Measurements from ENCODE around the gene EXD3. TPM values are rescaled to one million over a fixed set of nuclear protein-coding genes. Genes with fewer than 3 reads are reported as not detected.
"Not testable (repeated sequence)": the region's sequence is repeated elsewhere in the genome, so short reads cannot be mapped to it uniquely, and the experiment has no call there.

Gene EXD3
- total and polyA plus RNA-seq, 5 donors: 7.9 to 14.6 (median 12.6) TPM

DNA sequence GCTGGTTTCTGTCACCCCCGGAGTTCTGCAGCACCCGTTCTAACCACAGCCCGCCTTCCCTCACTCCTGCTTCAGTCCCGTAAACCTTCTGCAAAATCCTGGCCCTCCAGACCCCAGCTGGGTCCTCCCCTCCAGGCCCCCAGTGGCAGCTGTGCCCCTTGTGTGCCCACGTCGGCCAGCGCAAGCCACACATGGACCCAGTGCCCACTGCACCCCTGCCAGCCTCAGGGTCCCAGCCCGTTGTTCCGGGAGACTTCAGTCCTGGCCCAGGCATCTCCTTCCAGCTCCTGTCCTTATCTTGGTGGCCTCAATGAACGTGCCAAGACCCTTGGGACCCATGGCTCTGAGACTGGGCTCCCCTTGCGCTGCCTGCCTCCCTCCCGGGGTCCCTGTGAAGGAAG lies 43.2 kb downstream of the EXD3 start:
- Histone ChIP-seq H3K4me3 (ENCODE audit: low read length) (no peak overlapping the region), H3K9me3 (ENCODE audit: control insufficient read depth, low read length) (no peaks in the 10 kb centered on the region), H3K4me1 (ENCODE audit: control insufficient read depth, insufficient read depth, low read length) (no peaks in the 10 kb centered on the region), H3K27me3 (ENCODE audit: control insufficient read depth, insufficient read depth) (no peaks in the 10 kb centered on the region), H3K27ac (ENCODE audit: low read length) (no peak overlapping the region)
- ATAC-seq: no peak
- DNase-seq: no peak
- intact Hi-C loops (cut with DNase I): loop anchor here in 1 of 4 donors (10.0 kb wide), 1 partner anchor 55 kb away; no protein-coding TSS in a partner anchor
- 95% methylated on average over 12 of the region's 12 CpGs for WGBS

DNA sequence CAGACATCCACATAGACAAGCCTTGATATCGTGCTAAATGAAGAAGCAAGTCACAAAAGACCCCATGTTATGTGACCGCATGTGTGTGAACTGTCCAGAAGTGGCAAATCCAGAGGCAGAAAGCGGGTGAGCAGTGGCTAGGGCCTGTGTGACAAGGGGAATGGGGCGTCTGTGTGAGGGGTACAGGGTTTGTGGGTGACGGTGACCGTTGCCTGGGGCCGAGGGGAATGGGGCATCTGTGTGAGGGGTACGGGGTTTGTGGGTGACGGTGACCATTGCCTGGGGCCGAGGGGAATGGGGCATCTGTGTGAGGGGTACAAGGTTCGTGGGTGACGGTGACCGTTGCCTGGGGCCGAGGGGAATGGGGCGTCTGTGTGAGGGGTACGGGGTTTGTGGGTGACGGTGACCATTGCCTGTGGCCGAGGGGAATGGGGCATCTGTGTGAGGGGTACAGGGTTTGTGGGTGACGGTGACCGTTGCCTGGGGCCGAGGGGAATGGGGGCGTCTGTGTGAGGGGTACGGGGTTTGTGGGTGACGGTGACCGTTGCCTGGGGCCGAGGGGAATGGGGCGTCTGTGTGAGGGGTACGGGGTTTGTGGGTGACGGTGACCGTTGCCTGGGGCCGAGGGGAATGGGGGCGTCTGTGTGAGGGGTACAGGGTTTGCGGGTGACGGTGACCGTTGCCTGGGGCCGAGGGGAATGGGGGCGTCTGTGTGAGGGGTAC lies 44.1 kb downstream of the EXD3 start:
- not testable (repeated sequence) for H3K4me1 ChIP-seq (ENCODE audit: control insufficient read depth, insufficient read depth, low read length); H3K27me3 ChIP-seq (ENCODE audit: control insufficient read depth, insufficient read depth); ATAC-seq; H3K27ac ChIP-seq (ENCODE audit: low read length); H3K9me3 ChIP-seq (ENCODE audit: control insufficient read depth, low read length); H3K4me3 ChIP-seq (ENCODE audit: low read length)
- WGBS: 90% methylated on average over 37 of the region's 37 CpGs
- intact Hi-C loops (cut with DNase I): loop anchor here in 1 of 4 donors (10.0 kb wide), 1 partner anchor 54 kb away; no protein-coding TSS in a partner anchor
- peak in 2 of 3 donors; percentile 4 to 9 for DNase-seq

DNA sequence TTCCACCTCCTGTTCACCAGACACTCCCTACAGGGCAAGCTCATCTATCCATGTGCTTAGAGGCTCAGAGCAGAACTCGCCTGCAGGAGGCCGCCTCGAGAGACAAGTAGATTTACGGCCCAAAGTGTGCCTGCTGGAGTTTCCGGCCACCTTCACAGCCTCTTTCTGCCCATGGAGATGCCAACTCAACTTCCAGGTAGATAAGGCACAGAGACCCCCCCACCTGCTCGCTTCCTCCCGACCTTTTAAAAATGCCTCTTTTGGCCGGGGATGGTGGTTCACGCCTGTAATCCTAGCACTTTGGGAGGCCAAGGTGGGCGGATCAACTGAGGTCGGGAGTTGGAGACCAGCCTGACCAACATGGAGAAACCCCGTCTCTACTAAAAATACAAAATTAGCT lies 46.6 kb downstream of the EXD3 start:
- Histone ChIP-seq H3K4me1 (ENCODE audit: control insufficient read depth, insufficient read depth, low read length) (no peaks in the 10 kb centered on the region), H3K9me3 (ENCODE audit: control insufficient read depth, low read length) (no peaks in the 10 kb centered on the region), H3K27me3 (ENCODE audit: control insufficient read depth, insufficient read depth) (no peaks in the 10 kb centered on the region), H3K4me3 (ENCODE audit: low read length) (no peak overlapping the region), H3K27ac (ENCODE audit: low read length) (no peak overlapping the region)
- DNase-seq: peak in 1 of 3 donors; percentile 4
- no peak for ATAC-seq
- intact Hi-C loops (cut with DNase I): loop anchor here in 1 of 4 donors (10.0 kb wide), 1 partner anchor 52 kb away; no protein-coding TSS in a partner anchor
- WGBS: 96% methylated on average over 12 of the region's 12 CpGs

DNA sequence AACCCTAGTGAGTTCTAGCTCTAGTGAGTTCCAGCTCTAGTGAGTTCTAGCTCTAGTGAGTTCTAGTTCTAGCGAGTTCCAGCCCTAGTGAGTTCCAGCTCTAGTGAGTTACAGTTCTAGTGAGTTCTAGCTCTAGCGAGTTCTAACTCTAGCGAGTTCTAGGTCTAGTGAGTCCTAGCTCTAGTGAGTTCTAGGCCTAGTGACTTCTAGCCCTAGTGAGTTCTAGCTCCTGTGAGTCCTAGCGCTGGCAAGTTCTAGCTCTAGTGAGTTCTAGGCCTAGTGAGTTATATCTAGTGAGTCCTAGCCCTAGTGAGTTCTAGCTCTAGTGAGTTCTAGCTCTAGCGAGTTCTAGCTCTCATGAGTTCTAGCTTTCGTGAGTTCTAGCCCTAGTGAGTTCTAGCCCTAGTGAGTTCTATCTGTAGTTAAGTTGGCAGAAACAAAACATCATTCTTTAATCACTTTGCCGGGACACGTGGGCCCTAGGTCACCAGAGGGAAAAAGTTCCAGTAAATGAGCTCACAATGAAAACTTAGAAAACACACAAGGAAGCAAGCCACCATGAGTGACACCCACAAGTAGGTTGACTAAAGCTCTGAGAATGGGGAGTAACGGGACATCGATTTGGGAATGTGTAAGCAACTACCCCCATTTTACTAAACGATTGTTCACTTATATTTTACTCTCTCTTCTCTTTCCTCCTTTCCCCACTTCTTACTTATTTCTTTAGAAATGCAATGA lies 47.5 kb downstream of the EXD3 start:
- no peak for ATAC-seq
- Histone ChIP-seq H3K9me3 (ENCODE audit: control insufficient read depth, low read length) (no peaks in the 10 kb centered on the region), H3K4me3 (ENCODE audit: low read length) (no peak overlapping the region), H3K27me3 (ENCODE audit: control insufficient read depth, insufficient read depth) (no peaks in the 10 kb centered on the region), H3K4me1 (ENCODE audit: control insufficient read depth, insufficient read depth, low read length) (no peaks in the 10 kb centered on the region), H3K27ac (ENCODE audit: low read length) (no peak overlapping the region)
- intact Hi-C loops (cut with DNase I): loop anchor here in 1 of 4 donors (10.0 kb wide), 1 partner anchor 51 kb away; no protein-coding TSS in a partner anchor
- WGBS: 99% methylated on average over 11 of the region's 11 CpGs
- no peak for DNase-seq

DNA sequence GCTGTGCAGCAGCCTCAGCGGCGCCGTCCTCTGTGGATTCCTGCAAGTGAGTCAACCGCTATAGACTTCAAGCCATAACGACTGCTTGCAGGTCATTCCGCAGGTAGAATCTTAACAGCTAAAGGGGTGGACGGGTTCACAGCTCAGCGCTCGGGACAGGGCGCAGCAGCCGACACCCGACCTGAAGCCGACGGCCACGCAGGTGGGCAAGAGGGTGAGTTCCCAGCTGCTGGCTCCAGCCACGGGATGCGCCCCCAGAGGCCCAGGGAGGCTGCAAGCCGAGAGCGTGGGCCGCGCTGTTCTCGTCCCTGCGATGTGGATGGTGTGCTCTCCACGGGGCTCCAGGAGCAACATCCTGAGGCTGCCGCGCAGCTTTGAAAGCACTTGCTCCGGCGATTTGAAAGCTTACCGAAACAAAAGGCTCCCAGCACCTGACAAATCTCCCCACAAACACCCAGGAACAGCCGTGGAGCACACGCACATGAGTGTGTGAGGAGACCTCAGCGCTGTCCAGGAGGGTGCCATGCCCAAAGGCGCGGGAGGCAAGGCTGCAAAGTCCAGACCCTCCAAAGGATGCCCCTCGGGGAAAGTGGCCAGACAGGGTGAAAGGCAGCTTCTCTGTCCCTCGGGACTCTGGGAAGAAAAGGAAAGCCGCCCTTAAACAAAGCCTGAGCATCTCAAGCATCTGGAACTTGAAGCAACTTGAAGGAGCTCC lies 48.7 kb downstream of the EXD3 start:
- Histone ChIP-seq H3K4me3 (ENCODE audit: low read length) (no peak overlapping the region), H3K27me3 (ENCODE audit: control insufficient read depth, insufficient read depth) (no peaks in the 10 kb centered on the region), H3K27ac (ENCODE audit: low read length) (no peak overlapping the region), H3K9me3 (ENCODE audit: control insufficient read depth, low read length) (no peaks in the 10 kb centered on the region), H3K4me1 (ENCODE audit: control insufficient read depth, insufficient read depth, low read length) (no peaks in the 10 kb centered on the region)
- WGBS: 94% methylated on average over 37 of the region's 37 CpGs
- DNase-seq (peak in 2 of 3 donors; percentile 5 to 47), ATAC-seq (no peak)
- intact Hi-C loops (cut with DNase I): loop anchor here in 1 of 4 donors (10.0 kb wide), 1 partner anchor 49 kb away; no protein-coding TSS in a partner anchor

DNA sequence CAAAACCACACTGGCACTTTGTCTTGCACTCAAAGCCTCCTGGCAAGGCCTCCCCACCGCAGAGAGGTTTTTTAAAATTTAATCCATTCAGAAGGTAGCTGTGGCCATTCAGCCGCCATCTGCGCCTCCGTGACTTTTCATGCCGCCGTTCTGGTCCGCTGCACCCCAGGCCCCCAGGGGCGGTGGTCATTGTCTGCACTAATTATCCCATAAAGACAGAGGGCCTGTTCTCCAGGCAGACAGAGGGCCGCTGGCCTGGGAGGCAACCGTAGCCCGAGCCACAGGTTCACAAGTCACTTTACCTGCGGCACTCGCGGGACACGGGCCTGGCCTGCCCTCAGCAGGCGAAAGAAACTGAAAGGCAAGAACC lies 49.4 kb downstream of the EXD3 start:
- Histone ChIP-seq H3K27me3 (ENCODE audit: control insufficient read depth, insufficient read depth) (no peaks in the 10 kb centered on the region), H3K9me3 (ENCODE audit: control insufficient read depth, low read length) (no peaks in the 10 kb centered on the region), H3K4me1 (ENCODE audit: control insufficient read depth, insufficient read depth, low read length) (no peaks in the 10 kb centered on the region), H3K27ac (ENCODE audit: low read length) (no peak overlapping the region), H3K4me3 (ENCODE audit: low read length) (no peak overlapping the region)
- WGBS: 95% methylated on average over 16 of the region's 16 CpGs
- ATAC-seq: no peak
- peak; percentile 8 to 42 (median 30) for DNase-seq
- intact Hi-C loops (cut with DNase I): loop anchor here in 1 of 4 donors (10.0 kb wide), 1 partner anchor 49 kb away; no protein-coding TSS in a partner anchor

DNA sequence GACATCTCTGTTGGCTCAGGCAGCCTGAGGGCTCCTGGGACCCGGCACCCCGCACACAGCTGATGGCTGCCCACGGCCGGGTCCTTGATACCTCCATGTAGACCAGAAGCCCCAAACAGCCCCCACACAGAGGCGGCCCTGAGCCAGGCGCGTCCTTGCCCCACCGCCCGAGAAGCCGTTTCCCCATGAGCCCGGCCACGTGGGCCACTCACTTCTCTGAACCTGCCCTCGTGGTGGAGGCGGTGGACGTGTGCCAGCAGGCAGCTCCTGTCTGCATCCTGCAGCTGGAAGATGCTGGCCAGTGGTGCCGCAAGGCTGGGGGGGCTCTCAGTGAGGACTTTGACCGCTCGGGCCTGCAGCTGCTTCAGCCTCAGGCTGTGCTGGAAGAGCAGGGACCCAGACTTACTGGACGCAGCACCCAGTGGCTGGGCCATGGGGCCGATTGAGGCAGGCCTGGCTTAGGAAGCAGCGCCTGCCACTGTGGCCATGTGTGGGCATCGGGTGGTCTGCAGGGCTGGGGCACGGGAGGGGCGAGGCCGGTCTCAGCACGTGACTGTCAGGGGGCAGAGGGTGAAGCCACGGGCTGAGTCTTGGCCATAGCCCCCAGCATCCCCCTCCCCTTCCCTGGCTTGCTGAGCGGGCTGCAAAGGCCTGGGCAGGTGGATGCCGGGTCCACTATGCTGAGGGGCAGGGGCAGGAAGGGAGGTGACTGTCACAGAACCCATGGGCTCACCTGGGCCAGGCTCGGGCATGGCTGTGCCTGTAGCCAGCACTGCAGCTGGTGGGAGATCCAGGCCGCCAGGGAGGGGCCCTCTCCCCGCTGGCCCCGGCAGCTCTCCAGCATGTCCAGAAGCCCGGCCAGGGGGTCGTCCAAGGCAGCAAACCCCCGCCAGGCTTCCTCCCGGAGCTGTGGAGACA lies 50.0 kb downstream of the EXD3 start:
- Histone ChIP-seq H3K9me3 (ENCODE audit: control insufficient read depth, low read length) (no peaks in the 10 kb centered on the region), H3K27ac (ENCODE audit: low read length) (no peak overlapping the region), H3K4me3 (ENCODE audit: low read length) (no peak overlapping the region), H3K27me3 (ENCODE audit: control insufficient read depth, insufficient read depth) (no peaks in the 10 kb centered on the region), H3K4me1 (ENCODE audit: control insufficient read depth, insufficient read depth, low read length) (no peaks in the 10 kb centered on the region)
- WGBS: 89% methylated on average over 37 of the region's 37 CpGs
- intact Hi-C loops (cut with DNase I): loop anchor here in 1 of 4 donors (10.0 kb wide), 1 partner anchor 48 kb away; no protein-coding TSS in a partner anchor
- ATAC-seq: no peak
- peak; percentile 11 to 53 (median 37) for DNase-seq

DNA sequence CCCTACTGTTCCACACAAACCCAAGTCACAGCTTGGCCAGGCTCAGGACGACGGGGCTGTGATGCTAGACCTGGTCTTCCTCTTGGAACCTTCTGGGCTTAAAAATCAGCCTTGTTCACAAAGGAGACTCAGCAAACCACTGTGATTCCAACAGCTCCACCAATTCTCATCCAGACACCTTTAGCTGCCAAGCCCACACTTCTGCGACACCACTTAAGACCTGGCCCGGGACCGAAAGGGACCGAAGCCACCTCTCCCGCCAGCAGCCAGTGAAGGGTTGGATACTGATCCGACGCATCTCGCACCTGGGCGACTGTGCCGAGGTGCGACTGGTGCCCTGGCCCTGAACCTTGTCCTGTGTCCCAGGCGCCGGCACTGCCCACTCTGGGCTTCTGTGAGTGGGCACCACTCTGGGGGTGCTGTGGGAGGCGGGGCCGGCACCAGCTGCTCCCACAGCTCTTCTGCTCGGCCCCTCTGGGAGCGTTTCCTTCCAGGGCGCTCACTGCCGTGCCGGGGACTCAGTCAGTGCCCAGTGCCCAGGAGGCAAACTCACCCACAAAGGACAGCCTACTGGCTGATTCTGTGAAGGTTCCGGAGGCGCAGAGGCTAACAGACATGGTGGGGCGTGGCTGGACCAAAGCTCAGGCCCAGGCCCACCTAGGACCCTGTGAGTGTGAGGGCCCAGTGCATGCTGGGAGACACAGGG lies 50.9 kb downstream of the EXD3 start:
- intact Hi-C loops (cut with DNase I): loop anchor here in 1 of 4 donors (10.0 kb wide), 1 partner anchor 47 kb away; no protein-coding TSS in a partner anchor
- DNase-seq (peak; percentile 0 to 38 (median 28)), ATAC-seq (no peak)
- Histone ChIP-seq H3K4me1 (ENCODE audit: control insufficient read depth, insufficient read depth, low read length) (no peaks in the 10 kb centered on the region), H3K4me3 (ENCODE audit: low read length) (no peak overlapping the region), H3K9me3 (ENCODE audit: control insufficient read depth, low read length) (no peaks in the 10 kb centered on the region), H3K27ac (ENCODE audit: low read length) (no peak overlapping the region), H3K27me3 (ENCODE audit: control insufficient read depth, insufficient read depth) (no peaks in the 10 kb centered on the region)
- 89% methylated on average over 25 of the region's 25 CpGs for WGBS

DNA sequence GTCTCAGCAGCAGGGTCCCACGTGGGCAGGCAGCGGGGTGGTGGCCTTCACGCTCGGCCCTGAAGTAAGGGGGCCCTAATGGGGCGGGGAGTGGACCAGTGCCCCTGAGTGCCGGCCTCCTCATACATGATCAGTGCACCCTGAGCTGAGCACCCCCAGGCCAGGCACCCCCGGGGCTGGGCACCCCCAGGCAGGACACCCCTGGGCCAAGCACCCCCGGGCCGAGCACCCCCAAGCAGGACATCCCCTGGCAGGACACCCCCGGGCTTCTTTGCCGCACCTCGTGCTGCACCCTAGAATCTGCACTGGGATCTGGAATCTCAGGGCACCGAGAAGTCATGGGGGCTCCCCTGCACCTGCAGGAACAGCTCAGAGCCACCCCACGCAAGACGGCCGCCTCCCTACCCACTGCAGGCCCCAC lies 51.4 kb downstream of the EXD3 start:
- DNase-seq (peak; percentile 13 to 41 (median 41)), ATAC-seq (no peak)
- Histone ChIP-seq H3K27me3 (ENCODE audit: control insufficient read depth, insufficient read depth) (no peaks in the 10 kb centered on the region), H3K4me1 (ENCODE audit: control insufficient read depth, insufficient read depth, low read length) (no peaks in the 10 kb centered on the region), H3K4me3 (ENCODE audit: low read length) (no peak overlapping the region), H3K9me3 (ENCODE audit: control insufficient read depth, low read length) (no peaks in the 10 kb centered on the region), H3K27ac (ENCODE audit: low read length) (no peak overlapping the region)
- intact Hi-C loops (cut with DNase I): loop anchor here in 1 of 4 donors (10.0 kb wide), 1 partner anchor 47 kb away; no protein-coding TSS in a partner anchor
- WGBS: 96% methylated on average over 16 of the region's 16 CpGs

Data from right cardiac atrium (tissue), 5 donors.